ENCODE measurements around the gene NEK3.

Gene NEK3

DNA sequence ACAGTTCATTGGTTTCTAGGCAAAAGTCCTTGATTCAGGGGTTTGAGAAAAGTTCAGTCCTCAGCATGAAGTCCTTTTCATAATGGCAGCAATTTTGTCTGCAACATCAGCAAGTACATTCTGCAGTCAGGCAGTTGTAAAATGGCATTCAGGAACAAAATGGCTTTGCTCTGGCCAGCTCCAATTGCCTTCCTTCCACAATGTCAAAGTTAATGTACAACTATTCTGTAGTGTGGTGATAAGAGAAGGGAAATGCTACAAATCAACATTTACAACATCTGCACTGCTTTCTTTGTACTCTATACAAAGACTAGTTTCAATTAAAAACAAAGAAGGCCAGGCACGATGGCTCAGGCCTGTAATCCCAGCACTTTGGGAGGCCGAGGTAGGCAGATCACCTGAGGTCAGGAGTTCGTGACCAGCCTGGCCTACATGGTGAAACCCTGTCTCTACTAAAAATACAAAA is 1.8 kb upstream of the NEK3 start:
- FAIRE-seq (no peak), DNase-seq (ENCODE audit: insufficient read length) (no peak)
- TF ChIP-seq TAF1 (IDR thresholded peaks at IDR 0.05; ENCODE audit: borderline replicate concordance, low read depth, low read length) (no peak), POLR2A (IDR thresholded peaks at IDR 0.05; ENCODE audit: low read depth, low read length) (no peak), POLR2AphosphoS5 (IDR thresholded peaks at IDR 0.05; ENCODE audit: low read depth, low read length) (no peak)

GRCh38 chr13:52160506-52160905 is 1.1 kb upstream of the NEK3 start:
- FAIRE-seq (no peak), DNase-seq (ENCODE audit: insufficient read length) (no peak)
- TF ChIP-seq POLR2A (IDR thresholded peaks at IDR 0.05; ENCODE audit: low read depth, low read length), result no peak
- TF ChIP-seq TAF1 (IDR thresholded peaks at IDR 0.05; ENCODE audit: borderline replicate concordance, low read depth, low read length), result no peak
- no peak for TF ChIP-seq POLR2AphosphoS5 (IDR thresholded peaks at IDR 0.05; ENCODE audit: low read depth, low read length)

GRCh38 chr13:52160053-52160452 is 656 bp upstream of the NEK3 start:
- DNase-seq (ENCODE audit: insufficient read length) (no peak), FAIRE-seq (no peak)
- no peak for TF ChIP-seq POLR2A (IDR thresholded peaks at IDR 0.05; ENCODE audit: low read depth, low read length)
- no peak for TF ChIP-seq POLR2AphosphoS5 (IDR thresholded peaks at IDR 0.05; ENCODE audit: low read depth, low read length)
- TF ChIP-seq TAF1 (IDR thresholded peaks at IDR 0.05; ENCODE audit: borderline replicate concordance, low read depth, low read length), result no peak

DNA sequence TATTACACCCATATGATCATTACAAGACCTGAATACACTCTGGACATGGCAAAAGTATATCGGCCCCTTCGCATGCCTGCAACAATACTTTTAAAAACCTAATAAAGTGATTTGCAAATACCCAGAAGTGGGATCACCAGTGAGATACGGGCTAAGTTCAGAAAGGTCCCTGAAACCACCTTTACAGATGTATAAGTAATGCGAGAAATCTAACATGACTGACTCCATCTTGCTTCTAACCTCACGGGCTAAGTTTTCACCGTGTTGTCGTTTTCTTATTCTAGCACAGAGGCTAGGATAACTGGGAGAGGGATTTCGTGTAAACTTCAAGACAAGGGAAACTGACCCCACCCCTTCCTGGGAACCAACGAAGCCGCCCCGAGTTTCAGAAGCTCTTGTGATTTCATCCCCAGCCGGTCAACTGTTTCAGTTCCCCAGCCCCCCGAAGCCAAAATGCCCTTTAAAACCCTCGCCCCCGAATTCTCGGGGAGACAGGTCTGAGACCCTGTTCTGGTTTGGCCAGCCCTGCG is 703 bp downstream of the NEK3 start:
- FAIRE-seq, result no peak
- no peak for DNase-seq (ENCODE audit: insufficient read length)
- no peak for TF ChIP-seq POLR2AphosphoS5 (IDR thresholded peaks at IDR 0.05; ENCODE audit: low read depth, low read length)
- no peak for TF ChIP-seq TAF1 (IDR thresholded peaks at IDR 0.05; ENCODE audit: borderline replicate concordance, low read depth, low read length)
- TF ChIP-seq POLR2A (IDR thresholded peaks at IDR 0.05; ENCODE audit: low read depth, low read length), result no peak

GRCh38 chr13:52156724-52157261 is 2.6 kb downstream of the NEK3 start:
- TF ChIP-seq POLR2AphosphoS5 (IDR thresholded peaks at IDR 0.05; ENCODE audit: low read depth, low read length) (no peak), TAF1 (IDR thresholded peaks at IDR 0.05; ENCODE audit: borderline replicate concordance, low read depth, low read length) (no peak), POLR2A (IDR thresholded peaks at IDR 0.05; ENCODE audit: low read depth, low read length) (no peak)
- DNase-seq (ENCODE audit: insufficient read length) (no peak), FAIRE-seq (no peak)

DNA sequence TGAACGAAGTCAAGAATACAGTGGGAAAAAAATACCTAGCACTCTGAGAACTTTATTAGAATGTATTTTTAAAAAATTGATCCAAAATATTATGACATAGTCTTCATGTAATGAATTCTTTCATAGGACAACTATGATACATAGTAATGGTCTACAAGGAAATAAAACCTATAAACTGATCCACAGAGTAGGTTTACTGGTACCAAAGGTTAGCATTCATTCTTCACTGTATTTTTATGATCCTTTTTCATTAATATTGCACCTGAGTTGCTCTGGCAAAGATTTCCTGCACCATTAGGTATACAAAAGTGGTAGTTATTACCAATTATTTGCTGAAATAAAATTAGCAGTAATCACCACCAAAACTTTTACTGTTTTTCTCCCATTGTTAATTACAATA is 4.2 kb downstream of the NEK3 start:
- DNase-seq (ENCODE audit: insufficient read length), result no peak
- no peak for TF ChIP-seq TAF1 (IDR thresholded peaks at IDR 0.05; ENCODE audit: borderline replicate concordance, low read depth, low read length)
- no peak for TF ChIP-seq POLR2A (IDR thresholded peaks at IDR 0.05; ENCODE audit: low read depth, low read length)
- no peak for TF ChIP-seq POLR2AphosphoS5 (IDR thresholded peaks at IDR 0.05; ENCODE audit: low read depth, low read length)
- FAIRE-seq, result no peak

DNA sequence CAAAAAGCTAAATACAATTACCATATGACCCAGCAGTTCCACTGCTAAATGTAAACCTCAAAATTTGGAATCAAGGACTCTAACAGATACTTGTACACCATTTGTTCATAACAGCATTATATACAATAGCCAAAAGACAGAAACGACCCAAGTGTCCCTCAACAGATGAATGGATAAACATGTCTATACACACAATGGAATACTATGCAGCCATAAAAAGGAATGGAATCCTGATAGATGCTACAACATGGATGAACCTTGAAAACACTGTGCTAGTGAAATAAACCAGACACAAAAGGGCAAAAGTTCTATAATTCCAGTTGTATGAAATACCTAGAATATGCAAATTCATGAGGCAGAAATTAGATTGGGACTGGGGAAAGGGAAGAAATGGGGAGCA is 12.2 kb downstream of the NEK3 start:
- FAIRE-seq (no peak), DNase-seq (ENCODE audit: insufficient read length) (no peak)
- TF ChIP-seq TAF1 (IDR thresholded peaks at IDR 0.05; ENCODE audit: borderline replicate concordance, low read depth, low read length) (no peak), POLR2AphosphoS5 (IDR thresholded peaks at IDR 0.05; ENCODE audit: low read depth, low read length) (no peak), POLR2A (IDR thresholded peaks at IDR 0.05; ENCODE audit: low read depth, low read length) (no peak)

- FAIRE-seq (no peak), DNase-seq (ENCODE audit: insufficient read length) (no peak)
- TF ChIP-seq TAF1 (IDR thresholded peaks at IDR 0.05; ENCODE audit: borderline replicate concordance, low read depth, low read length) (no peak), POLR2A (IDR thresholded peaks at IDR 0.05; ENCODE audit: low read depth, low read length) (no peak), POLR2AphosphoS5 (IDR thresholded peaks at IDR 0.05; ENCODE audit: low read depth, low read length) (no peak)
These were observed 18.1 kb downstream of the NEK3 start for GRCh38 chr13:52141299-52141698.

GRCh38 chr13:52137489-52137888 is 21.9 kb downstream of the NEK3 start:
- DNase-seq (ENCODE audit: insufficient read length) (no peak), FAIRE-seq (no peak)
- TF ChIP-seq POLR2AphosphoS5 (IDR thresholded peaks at IDR 0.05; ENCODE audit: low read depth, low read length) (no peak), TAF1 (IDR thresholded peaks at IDR 0.05; ENCODE audit: borderline replicate concordance, low read depth, low read length) (no peak)

DNA sequence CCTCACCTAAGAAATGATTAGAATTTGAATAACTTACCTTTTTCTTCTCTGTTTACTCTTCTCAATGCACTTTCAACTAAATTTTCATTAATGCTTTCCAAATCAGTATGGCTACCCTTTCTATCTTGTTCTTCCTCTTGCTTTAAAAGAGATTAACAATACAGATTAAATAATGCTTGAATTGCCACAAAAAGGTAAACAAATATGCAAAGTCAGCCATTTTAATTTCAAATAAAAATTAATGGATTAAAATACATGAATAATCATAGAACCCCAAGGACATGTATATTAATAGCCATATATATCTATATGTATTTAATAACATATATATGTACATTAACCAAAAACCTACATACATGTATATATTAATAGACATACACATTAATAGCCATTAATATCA is 22.6 kb downstream of the NEK3 start:
- no peak for TF ChIP-seq TAF1 (IDR thresholded peaks at IDR 0.05; ENCODE audit: borderline replicate concordance, low read depth, low read length)
- TF ChIP-seq POLR2A (IDR thresholded peaks at IDR 0.05; ENCODE audit: low read depth, low read length), result no peak
- no peak for TF ChIP-seq POLR2AphosphoS5 (IDR thresholded peaks at IDR 0.05; ENCODE audit: low read depth, low read length)
- DNase-seq (ENCODE audit: insufficient read length) (no peak), FAIRE-seq (no peak)

DNA sequence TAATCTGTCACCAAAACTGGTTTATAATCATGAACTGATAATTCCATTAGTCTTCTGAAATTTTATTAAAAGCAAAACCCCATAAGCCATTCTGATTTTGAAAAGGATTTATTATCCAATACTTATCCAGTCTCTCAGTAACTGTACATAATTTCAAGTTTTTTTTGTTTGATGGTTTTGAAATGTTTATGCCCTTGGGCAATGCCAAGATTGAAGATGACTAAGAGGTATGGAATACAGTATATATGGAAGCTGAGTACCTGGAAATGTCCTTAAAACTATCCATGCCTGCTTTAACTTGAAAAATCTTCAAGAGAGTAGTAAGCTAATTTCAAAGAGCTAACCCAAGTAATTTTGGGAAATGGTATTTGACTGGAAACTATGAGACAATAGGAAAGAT is 28.8 kb downstream of the NEK3 start:
- no peak for FAIRE-seq
- TF ChIP-seq POLR2AphosphoS5 (IDR thresholded peaks at IDR 0.05; ENCODE audit: low read depth, low read length) (no peak), TAF1 (IDR thresholded peaks at IDR 0.05; ENCODE audit: borderline replicate concordance, low read depth, low read length) (no peak), POLR2A (IDR thresholded peaks at IDR 0.05; ENCODE audit: low read depth, low read length) (no peak)
- no peak for DNase-seq (ENCODE audit: insufficient read length)

Data from GM12892 (cell line).